Panc1 (cell line): ENCODE results near the gene C15orf62.

Source experiments
- POLR2AphosphoS5 ChIP-seq: IDR thresholded peaks from 2 replicates; pipeline ENCODE4 v1.6.1; 2012; ENCODE audit warnings: mild to moderate bottlenecking, low read depth, low read length, moderate library complexity
- SIN3A ChIP-seq: IDR thresholded peaks from 2 replicates; pipeline ENCODE4 v1.6.1; 2012; ENCODE audit warnings: low read depth, mild to moderate bottlenecking, low read length, moderate library complexity, borderline replicate concordance; ENCODE audit not compliant: insufficient read depth
- TF ChIP-seq, protein P1 (sequence below): fragments of 450-650 bp; IDR thresholded peaks from 2 replicates; pipeline ENCODE4 v1.5.1; 2017; ENCODE audit warnings: mild to moderate bottlenecking
- TF ChIP-seq, protein P2 (sequence below), 2 experiments: IDR thresholded peaks; 2 replicates each; pipeline ENCODE4 v1.6.1; 2011 to 2012; ENCODE audit warnings: low read depth in 2 of 2, control low read depth in 1 of 2, low read length in 1 of 2, mild to moderate bottlenecking in 1 of 2, moderate library complexity in 1 of 2; ENCODE audit not compliant: insufficient read depth in 1 of 2

GRCh38 chr15:40743485-40743901, 26.3 kb upstream of the C15orf62 start:
- TF ChIP-seq, protein P1, sequence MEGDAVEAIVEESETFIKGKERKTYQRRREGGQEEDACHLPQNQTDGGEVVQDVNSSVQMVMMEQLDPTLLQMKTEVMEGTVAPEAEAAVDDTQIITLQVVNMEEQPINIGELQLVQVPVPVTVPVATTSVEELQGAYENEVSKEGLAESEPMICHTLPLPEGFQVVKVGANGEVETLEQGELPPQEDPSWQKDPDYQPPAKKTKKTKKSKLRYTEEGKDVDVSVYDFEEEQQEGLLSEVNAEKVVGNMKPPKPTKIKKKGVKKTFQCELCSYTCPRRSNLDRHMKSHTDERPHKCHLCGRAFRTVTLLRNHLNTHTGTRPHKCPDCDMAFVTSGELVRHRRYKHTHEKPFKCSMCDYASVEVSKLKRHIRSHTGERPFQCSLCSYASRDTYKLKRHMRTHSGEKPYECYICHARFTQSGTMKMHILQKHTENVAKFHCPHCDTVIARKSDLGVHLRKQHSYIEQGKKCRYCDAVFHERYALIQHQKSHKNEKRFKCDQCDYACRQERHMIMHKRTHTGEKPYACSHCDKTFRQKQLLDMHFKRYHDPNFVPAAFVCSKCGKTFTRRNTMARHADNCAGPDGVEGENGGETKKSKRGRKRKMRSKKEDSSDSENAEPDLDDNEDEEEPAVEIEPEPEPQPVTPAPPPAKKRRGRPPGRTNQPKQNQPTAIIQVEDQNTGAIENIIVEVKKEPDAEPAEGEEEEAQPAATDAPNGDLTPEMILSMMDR, result no peak
- TF ChIP-seq, protein P2, sequence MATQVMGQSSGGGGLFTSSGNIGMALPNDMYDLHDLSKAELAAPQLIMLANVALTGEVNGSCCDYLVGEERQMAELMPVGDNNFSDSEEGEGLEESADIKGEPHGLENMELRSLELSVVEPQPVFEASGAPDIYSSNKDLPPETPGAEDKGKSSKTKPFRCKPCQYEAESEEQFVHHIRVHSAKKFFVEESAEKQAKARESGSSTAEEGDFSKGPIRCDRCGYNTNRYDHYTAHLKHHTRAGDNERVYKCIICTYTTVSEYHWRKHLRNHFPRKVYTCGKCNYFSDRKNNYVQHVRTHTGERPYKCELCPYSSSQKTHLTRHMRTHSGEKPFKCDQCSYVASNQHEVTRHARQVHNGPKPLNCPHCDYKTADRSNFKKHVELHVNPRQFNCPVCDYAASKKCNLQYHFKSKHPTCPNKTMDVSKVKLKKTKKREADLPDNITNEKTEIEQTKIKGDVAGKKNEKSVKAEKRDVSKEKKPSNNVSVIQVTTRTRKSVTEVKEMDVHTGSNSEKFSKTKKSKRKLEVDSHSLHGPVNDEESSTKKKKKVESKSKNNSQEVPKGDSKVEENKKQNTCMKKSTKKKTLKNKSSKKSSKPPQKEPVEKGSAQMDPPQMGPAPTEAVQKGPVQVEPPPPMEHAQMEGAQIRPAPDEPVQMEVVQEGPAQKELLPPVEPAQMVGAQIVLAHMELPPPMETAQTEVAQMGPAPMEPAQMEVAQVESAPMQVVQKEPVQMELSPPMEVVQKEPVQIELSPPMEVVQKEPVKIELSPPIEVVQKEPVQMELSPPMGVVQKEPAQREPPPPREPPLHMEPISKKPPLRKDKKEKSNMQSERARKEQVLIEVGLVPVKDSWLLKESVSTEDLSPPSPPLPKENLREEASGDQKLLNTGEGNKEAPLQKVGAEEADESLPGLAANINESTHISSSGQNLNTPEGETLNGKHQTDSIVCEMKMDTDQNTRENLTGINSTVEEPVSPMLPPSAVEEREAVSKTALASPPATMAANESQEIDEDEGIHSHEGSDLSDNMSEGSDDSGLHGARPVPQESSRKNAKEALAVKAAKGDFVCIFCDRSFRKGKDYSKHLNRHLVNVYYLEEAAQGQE (IDR thresholded peaks at IDR 0.05; ENCODE audit: insufficient read depth in 1 of 2, low read depth in 2 of 2, low read length in 1 of 2), result no peak
- TF ChIP-seq POLR2AphosphoS5, result no peak
- no peak for TF ChIP-seq SIN3A
